Esophagus muscularis mucosa (tissue), 4 donors: ENCODE data around the gene CD28.

Source experiments
- CTCF ChIP-seq, 3 experiments: fragments of 200-600 bp in 2 of 3; fragments of 450-650 bp in 1 of 3; sonication (generic) in 2 of 3; IDR thresholded peaks; one replicate each; pipeline ENCODE4 v1.5.1; 2017 to 2019; ENCODE audit warnings: antibody characterized with exemption in 3 of 3, mild to moderate bottlenecking in 2 of 3, moderate library complexity in 1 of 3
- EP300 ChIP-seq: sonication (generic); formaldehyde crosslinking; IDR thresholded peaks from one replicate; pipeline ENCODE4 v1.6.1; 2017; ENCODE audit warnings: antibody characterized with exemption
- POLR2A ChIP-seq: fragments of 450-650 bp; IDR thresholded peaks from one replicate; pipeline ENCODE4 v1.6.1; 2017; ENCODE audit warnings: antibody characterized with exemption, moderate library complexity, mild to moderate bottlenecking, low read depth
- POLR2AphosphoS5 ChIP-seq, 2 donors: sonication (generic); formaldehyde crosslinking; IDR thresholded peaks; one replicate each; pipeline ENCODE4 v1.6.1; 2017; ENCODE audit warnings: antibody characterized with exemption in 2 of 2

- TF ChIP-seq CTCF (IDR thresholded peaks at IDR 0.05) (no peak), POLR2A (no peak), EP300 (no peak), POLR2AphosphoS5 (IDR thresholded peaks at IDR 0.05) (no peak)
These were observed 27.2 kb downstream of the CD28 start for GRCh38 chr2:203733684-203734083.
